Right renal pelvis (tissue), 4 donors: ENCODE results near the gene RASGRP2. TPM values are rescaled to one million over a fixed set of nuclear protein-coding genes. Genes with fewer than 3 reads are reported as not detected.
"Not testable (repeated sequence)": the region's sequence is repeated elsewhere in the genome, so short reads cannot be mapped to it uniquely, and the experiment has no call there.

Experiments
- DNase-seq, 4 donors: peaks; one replicate each; pipeline ENCODE4 v3.0.0-alpha.2; 2013; ENCODE audit warnings: low read depth in 4 of 4, low spot score in 3 of 4, missing footprints in 1 of 4
- polyA plus RNA-seq, 4 donors: library from polyadenylated mRNA; unstranded; fragments of 120-200 nt; gene quantifications; one replicate each; pipeline ENCODE4 v1.2.1, GENCODE V29; 2013; ENCODE audit not compliant: insufficient read length in 4 of 4

Gene RASGRP2
- polyA plus RNA-seq, 4 donors = 3.3 to 6.4 (median 5.4) TPM

- DNase-seq = no peak
Observed at GRCh38 chr11:64710418-64711137, 33.4 kb downstream of the RASGRP2 start.

- DNase-seq = no peak
Observed at GRCh38 chr11:64705501-64705900, 38.4 kb downstream of the RASGRP2 start.

DNA sequence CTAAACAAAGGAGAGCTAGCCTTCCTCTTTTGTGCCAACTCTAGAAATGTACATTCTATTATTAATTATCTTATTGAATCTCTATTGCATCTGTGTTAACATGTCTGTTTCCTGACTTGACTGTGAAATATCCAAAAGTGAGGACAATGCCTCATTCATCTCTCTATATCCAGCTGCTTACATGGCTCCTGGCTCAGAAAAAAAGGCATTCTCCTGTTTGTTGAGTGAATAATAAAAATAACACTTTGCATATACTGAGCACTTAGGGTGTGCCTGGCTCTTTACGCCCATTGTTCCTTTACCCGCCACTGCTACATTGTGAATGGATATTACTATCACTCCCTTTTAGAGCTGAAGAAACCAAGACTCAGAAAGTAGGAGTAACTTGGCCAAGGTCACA lies 40.9 kb downstream of the RASGRP2 start:
- no peak for DNase-seq

DNA sequence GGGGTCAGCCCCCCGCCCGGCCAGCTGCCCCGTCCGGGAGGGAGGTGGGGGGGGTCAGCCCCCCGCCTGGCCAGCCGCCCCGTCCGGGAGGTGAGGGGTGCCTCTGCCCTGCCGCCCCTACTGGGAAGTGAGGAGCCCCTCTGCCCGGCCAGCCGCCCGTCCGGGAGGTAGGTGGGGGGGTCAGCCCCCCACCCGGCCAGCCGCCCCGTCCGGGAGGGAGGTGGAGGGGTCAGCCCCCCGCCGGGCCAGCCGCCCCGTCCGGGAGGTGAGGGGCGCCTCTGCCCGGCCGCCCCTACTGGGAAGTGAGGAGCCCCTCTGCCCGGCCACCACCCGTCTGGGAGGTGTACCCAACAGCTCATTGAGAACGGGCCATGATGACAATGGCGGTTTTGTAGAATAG lies 42.0 kb downstream of the RASGRP2 start:
- DNase-seq = not testable (repeated sequence)

- no peak for DNase-seq
Observed at GRCh38 chr11:64698427-64698826, 45.5 kb downstream of the RASGRP2 start.

DNA sequence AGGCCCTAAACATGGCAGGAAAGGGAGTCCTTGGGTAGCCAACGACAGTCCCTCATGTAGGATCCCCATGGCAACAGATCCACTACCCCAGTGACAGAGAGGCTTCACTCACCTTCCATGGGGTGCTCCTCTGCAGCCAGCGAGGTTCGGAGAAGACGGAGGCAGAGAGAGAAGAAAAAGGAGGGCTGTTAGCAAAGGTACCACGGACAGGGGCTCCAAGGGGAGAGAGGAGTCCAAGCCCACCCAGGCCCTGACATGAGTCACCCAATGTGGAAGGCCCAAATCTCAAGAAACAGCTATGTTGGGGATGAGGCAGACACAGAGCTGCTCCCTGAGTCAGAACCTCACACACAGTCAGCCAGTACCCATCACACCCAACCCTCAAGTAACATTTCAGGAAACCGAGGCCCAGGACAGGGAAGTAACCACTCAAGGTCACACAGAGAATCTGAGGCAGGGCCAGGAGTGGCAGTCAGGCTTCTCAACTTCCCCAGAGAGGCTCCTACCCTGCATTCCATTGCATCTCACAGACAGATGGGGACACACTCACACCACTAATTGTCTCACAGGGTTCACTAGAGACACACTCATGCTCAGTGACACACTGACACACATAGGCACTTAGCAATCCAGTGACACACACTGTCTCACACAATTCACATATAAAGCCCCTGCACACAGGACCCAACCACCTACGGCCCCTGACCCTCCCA lies 46.1 kb downstream of the RASGRP2 start:
- DNase-seq = no peak

DNA sequence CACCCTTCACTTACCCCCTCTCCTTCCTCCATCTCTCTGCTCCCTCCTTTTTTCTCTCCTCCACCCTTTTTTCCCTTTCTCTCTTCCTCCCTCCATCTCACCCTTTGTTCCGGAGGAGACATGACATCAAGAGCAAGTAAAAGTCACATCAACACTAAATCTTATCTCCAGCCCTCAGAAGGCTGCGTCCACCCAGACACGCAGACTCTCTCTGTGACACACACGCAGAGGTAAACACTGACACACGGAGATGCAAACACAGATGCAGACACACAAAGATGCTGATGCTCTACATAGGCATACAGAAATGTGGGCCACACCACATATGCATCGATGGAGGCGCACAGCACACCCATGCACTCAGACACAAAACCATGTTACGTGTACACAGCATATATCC lies 47.9 kb downstream of the RASGRP2 start:
- DNase-seq = no peak

GRCh38 chr11:64695548-64695947 lies 48.4 kb downstream of the RASGRP2 start:
- DNase-seq = no peak

DNA sequence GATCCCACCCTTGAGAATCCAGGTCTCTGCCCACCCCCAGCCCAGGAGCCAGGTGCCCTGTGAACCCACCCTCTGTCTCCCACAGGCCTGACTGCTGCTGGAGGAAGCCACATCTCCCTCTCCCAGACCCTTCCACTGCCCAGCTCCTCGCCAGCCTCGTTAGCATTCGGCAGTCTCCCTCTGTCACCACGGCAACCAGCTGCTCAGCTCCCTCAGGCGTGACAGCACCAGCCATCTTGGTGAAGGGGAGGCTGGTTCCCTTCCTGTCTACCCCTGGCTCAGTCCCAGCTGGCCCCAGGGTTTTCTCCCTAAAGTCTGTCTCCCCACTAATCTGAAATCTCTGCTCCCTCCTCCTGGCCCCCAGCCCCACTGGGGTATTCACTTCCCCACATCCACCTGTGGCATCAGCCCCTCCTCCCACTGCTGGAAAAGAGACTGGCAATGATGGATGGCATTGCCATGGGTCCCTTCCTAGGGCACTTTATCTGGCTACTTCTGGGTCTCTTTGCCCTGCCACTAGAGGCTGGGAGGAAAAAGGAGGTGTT lies 49.0 kb downstream of the RASGRP2 start:
- DNase-seq = peak in 3 of 4 donors; percentile 47 to 64 (median 48)

DNA sequence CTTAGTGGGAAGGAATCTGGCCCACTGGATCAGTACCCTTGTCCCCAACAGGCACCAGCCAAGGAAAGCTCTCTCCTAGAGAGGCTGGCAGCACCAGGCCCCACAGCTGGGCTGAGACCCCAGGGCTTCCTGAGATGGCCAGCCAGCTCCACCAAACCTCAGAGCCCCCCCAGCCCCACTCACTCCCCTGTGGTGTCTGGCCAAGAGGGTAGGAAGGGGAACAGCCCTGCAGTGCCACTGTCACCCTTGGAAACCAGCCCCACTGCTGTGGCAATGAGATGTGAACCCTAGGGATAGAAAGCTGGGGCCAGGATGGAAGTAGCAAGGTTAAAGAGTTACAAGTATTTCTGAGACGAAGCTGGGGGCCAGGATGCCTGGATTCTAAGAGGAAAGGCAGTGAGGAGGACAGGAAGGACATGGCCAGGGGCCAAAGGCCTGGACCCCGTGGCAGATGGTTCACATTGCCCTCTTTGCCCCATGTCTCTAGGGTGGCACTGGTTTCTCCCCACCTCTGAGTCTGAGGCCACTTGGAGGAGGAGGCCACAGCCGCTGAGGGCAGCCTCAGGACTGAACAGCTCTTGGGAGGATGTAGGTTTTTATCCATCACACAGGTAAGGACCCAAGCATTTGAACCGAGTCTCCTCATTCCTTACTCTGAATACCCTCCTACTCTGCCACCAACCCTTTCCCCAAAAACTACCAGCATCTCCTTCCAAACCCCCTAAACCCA lies 49.8 kb downstream of the RASGRP2 start:
- no peak for DNase-seq

- no peak for DNase-seq
Observed at GRCh38 chr11:64692764-64693331, 51.1 kb downstream of the RASGRP2 start.

DNA sequence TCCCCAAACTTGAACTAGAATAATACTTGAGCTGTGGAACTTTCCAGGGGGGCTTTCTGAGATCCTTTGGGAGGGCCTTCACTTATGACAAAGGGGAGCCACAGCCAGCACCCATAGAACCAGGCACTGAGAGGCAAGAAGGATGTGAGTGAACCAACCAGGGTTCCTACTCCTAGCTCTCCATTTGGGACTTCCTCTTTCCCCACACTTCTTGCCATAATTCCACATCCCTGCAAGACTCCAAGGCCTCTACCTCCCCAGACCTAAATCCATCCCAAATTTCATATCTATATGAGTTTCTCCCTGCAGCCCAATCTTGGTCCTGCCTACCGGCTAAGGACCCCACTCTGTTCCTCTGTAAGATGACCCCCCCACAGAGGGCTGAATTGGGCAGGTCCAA lies 52.4 kb downstream of the RASGRP2 start:
- no peak for DNase-seq

- no peak for DNase-seq
Observed at GRCh38 chr11:64690235-64690634, 53.7 kb downstream of the RASGRP2 start.

- peak; percentile 83 to 90 (median 88) for DNase-seq
Observed at GRCh38 chr11:64688534-64688982, 55.4 kb downstream of the RASGRP2 start.

- no peak for DNase-seq
Observed at GRCh38 chr11:64687643-64688533, 56.1 kb downstream of the RASGRP2 start.

GRCh38 chr11:64687204-64687603 lies 56.7 kb downstream of the RASGRP2 start:
- no peak for DNase-seq

DNA sequence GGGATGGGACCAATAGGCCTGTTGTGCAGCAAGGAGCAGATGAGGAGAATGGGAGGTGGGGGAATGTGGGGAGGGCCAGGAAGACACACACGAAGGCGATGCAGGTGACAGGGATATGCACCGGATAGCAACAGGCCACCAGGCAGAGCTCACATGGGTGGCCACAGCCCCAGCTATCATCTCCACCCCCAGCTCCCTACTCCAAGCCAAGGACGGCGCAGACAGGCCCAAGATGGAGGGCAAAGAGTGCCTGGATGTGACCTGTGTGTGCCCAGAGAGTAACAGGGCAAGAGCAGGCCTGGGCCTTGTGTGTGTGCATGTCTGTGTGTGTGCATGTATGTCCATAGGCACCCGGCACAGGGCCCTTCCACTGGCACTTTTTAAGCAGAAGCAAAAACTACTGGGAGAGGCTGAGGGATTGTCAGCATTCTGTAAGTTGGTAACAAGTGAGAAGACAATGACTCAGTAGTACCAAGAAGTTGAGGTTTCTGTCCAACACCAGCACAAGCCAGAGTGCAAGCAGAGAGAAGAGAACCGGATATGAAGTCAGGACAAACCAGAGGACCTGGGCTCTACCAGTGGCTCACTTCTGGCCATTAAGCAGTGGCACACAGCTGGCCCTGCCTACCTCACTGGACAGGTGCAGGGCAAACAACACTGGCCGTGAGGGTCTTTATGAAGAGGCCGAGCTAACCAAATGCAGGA lies 57.3 kb downstream of the RASGRP2 start:
- no peak for DNase-seq

DNA sequence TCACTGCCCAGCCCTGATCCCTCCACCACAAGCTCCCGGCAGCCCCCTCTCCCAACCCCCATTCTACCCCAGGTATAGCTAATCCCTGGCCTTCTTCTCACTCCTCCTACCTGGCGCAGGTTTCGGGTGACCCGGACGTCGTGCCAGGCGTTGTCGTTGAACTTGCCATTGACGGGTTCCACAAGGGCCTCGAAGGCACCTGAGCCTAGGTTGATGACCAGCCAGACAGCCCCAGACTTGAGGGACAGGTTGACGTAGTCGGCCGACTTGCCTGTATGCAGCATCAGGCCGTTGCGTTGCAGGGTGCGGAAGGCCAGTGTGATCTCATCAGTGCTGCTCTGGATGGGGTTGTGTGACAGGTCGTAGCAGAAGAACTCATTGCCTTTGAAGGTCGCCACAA lies 58.4 kb downstream of the RASGRP2 start:
- no peak for DNase-seq

DNA sequence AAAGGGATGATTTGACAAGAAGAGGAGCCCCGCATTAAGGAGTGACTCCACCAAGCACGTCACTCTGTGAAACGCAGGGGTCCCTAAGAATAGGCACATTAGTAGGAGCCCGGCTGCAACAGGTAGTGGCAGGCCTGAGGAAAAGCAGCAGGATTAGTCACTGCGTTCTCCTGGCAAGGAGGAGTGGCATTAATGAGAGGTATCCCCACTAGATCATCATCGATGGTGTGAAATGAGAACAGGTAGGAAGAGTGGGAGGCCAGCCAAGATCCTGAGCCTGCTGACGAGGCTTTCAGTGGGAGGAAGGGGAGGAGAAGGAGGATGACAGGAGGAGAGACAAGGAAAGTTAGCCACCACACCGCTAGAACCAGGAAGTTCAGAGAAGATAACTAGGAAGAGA lies 59.6 kb downstream of the RASGRP2 start:
- no peak for DNase-seq
